GM19455 (cell line): ENCODE measurements around the gene NKAIN2.
"Not testable (repeated sequence)": the region's sequence is repeated elsewhere in the genome, so short reads cannot be mapped to it uniquely, and the experiment has no call there.

Source experiments
- ATAC-seq: cut with Tn5 transposase; IDR thresholded peaks from one replicate; pipeline ENCODE4 v1.9.1; 2021; ENCODE audit not compliant: unreplicated experiment

NKAIN2 gene

DNA sequence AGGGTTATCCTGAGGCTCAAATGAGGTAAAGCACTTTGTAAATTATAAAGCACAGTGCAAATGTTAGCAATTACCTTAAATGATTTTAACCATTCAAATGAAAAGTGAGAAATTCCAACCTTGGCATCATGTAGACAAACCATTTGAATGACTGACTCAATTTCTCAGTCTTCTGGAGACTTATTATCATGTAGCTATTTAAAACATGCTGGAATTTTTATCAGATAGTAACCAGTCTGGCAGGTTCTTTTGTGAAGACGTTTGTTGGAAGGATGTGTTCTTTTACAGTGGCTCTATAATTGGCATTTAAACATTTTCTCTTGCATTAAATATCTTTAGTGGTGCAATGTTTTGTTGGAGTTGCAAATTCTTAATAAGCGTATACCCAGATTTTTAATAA is 386.6 kb downstream of the NKAIN2 start:
- no peak for ATAC-seq

DNA sequence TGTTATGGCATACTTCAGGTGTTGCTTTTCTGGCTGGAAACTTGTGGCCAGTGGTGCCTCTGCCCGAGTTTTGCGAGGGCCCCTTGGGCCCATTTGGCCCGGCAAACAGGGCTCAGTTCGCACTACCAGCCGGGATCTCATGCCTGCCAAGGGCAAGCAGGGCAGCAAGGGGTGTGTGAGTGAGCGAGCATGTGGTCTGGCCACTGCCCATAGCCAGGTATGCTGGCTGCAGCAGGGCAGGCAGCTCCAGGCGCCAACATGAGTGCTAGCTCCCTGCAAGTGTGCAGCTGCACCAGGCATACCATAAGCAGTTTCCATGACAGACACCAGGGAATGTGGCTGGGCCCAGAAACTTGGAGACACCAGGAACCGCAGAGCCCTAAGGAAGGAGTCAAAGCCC is 389.5 kb downstream of the NKAIN2 start:
- no peak for ATAC-seq

DNA sequence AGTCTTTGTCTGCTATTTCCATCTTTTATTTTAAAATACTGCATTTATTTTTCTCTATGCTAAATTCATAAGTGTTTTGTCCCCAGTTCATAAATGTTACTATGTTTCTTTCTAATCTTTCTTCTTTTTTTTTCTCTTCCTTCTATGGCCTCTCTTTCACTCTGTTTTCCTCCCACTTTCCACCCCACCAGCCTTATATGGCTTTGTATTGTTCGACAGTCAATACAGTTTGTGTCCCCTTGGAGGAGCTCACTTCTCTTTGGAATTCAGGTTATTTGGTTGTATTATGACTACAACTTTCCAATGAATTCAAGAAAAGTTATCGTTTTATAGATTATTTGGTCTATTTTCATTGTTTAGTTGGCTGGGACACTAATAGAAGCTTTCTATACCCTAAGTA is 393.5 kb downstream of the NKAIN2 start:
- ATAC-seq: no peak

DNA sequence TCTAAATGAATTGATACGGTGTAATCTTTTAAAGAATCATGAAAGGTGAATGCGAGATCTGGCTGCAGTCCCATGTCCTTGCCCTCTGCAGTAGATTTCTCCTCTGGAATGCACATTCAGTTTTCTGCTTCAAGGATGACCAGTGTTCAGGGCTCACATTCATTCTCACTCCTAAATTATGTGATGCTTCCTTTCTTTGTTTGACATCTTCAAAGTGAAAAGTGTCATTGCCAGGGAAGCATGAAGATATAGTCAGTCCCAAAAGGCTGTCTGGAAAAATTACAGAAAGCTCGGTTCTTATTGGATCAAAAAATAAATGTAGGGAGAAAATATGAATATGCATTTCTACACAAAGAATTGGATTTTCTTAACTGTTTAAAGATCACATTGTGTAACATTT is 395.6 kb downstream of the NKAIN2 start:
- ATAC-seq: no peak

DNA sequence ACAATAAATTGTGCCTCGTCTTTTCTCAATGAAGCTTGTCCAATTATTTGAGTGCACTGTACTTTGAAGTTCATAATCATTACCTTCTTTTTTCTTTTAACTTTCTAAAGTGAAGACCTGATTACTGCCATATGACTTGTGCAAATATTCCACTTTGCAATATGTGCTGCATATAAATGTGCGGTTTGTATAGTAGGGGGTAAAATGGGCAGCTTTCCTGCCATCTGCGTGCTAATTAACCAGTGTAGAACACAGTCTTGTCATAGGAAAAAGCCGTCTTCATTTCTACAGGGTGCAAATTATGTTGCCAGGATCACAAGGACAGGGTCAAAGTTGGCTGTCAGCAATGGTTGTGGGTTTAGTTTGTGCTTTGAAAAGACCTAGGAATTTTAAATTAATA is 397.0 kb downstream of the NKAIN2 start:
- ATAC-seq: no peak

DNA sequence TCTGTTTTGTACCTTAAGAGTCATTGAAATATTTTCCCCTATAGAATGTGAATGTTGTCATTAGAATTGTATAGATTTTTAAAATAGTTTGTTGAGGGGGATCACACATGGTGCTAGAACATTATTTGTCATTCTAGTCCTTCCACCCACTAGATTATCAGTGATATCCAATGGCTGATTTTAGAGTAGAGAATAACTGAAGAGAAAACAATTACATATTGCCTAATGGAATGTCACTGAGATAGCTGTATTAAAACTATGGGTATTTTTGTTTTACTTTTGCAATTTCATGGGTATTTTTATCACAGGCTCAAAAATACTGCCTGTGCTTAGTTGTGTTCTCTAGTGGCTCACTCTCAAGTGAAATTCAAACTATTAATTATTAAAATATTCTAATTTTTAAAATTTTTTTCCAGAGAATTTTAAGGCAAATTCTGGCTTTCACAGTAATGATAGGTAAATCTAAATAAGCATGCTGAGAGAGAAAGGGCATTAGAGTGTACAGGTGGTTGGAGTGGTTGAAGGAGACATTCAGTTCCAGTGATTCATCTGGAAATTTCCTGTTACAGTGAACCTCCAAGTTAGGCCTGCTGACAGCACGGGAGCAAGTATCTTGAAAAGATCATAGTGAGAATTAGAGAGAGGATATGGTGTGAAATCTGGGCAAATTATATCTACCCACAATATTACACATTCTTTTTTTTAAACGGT is 399.6 kb downstream of the NKAIN2 start:
- ATAC-seq: no peak

DNA sequence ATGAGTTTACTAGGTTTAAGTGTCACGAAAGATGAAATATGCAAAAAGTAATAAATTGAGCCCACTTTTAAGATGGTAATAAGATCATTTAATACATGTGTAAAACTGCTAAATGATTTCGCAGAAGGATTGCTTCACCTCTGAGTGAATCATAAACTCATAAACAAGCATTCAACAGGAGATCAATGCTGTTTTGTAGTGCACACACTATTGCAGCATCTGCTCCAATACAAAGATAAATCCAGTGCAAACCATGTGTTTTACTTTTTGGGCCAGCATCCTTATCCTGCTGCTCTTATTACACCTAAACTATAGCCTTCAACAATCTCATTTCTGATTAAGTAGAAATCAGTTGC is 400.1 kb downstream of the NKAIN2 start:
- ATAC-seq: no peak

DNA sequence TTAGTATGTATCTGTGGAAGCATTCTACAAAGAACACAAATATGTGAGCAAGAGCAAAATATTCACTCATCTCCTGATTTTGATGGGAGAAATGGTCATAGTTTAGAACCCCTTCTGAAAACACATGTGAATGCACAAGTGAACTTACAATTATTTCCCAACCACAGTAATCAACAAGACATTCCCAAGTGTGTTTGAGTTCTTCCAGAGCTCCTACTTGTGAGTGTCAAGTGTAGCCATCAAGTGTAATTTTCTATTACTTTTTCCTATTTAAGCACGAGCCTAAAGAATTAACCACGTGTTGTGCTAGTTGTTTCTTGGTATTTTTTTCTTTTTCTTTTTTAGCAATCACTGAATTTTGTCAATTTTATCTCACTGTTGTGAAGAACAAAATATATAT is 402.3 kb downstream of the NKAIN2 start:
- ATAC-seq: no peak

DNA sequence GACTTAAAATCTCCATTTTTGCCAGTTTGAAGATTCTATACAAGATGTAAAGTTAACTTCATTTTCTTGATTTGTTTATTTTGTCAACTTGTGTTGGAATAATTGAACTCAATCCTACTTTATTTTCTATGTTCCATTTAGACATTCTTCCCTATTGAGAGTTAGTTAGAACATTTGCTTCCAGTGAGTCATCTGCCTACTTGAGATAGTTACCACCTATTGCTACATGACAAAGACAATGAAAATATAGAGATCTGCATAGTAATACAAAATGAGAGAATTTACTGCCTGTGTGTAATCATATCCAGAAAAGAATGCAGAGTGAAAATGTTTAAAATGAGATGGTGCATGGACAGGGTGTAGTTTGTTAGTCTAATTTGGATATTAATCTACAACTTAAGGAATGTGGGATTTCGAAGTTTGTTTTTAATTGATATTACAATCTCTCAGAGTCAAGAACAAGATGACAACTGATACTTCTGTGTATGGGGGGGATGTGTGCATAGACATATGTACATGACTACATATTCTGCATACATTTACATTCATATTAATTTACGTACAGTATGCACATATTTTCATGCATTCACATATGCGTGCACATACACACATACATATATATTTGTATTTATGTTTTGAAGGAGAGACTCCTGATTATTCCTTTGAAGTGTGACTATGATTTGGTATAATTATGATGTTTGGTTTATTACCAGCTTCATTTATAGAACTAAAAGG is 420.1 kb downstream of the NKAIN2 start:
- no peak for ATAC-seq

DNA sequence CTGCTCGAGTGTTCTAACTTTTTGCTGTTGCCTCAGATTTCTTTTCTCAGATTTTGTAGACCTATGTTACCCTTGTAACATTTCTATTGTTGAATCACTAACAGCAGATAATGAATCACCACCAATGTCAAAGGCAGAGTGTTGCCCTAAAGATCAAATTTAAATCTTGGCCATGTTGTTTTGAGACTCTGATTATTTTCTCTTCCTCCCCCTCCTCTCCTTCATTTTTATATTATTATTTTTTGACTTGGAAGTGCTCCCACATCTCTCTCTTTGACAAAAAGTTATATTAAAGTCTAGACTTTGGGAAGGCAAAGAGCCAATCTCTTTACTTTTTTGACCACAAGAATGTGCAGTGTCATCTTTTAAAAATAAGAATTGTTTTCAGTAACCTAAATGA is 422.7 kb downstream of the NKAIN2 start:
- no peak for ATAC-seq

DNA sequence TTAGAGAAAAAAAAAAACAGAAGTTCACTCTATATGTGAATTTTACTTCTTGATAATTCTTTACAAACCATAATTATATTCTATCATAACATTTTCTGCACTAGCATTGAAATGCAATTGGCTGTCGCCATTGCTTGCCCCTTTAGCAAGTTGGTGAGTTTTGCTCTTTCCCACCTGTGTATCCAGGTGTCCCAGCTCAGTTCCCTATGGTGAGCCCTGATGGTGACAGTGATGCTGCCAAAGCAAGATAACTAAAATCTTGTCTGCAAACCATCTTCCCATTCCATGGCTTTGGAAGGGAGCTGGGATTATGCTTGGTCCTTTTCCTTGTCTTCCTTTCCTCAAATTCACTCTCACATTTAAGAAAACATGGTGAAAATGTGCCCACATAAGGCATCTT is 429.6 kb downstream of the NKAIN2 start:
- no peak for ATAC-seq

DNA sequence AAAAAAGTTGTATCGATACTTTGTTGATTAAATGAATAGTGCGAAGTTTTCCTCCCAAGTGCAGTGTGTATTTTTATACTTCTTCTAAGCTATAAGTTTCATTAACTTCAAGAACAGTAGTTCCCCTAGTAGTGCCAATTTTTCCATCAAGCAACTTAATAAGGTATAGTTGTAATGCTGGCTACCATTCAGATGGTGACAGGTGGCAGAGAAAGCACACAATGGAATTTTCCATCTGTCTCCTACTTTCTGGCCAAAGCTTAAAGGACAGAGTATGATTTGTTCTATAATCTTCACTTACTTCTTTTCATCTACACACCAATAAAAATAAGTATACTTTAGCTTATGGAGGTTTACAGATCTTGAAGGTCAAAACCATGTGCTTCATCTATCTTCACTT is 431.1 kb downstream of the NKAIN2 start:
- ATAC-seq: no peak

DNA sequence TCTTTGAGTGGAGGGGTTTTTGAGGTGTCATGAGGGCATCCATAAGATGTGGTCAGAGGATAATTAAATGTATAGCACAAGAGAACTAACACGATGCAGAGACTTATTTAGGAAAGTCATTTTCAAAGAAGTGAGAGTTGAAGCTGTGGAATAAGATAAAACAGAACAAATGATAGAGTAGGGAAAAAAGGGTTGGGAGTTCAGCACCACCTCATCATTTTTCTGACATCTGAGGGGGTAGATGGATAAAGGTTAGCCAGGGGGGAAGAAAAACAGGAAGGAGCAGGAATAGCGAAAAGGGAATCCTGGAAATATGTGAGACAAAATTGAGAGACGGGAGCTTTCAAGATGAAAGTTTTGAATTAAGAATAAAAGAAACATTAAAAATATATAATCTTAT is 434.2 kb downstream of the NKAIN2 start:
- no peak for ATAC-seq

DNA sequence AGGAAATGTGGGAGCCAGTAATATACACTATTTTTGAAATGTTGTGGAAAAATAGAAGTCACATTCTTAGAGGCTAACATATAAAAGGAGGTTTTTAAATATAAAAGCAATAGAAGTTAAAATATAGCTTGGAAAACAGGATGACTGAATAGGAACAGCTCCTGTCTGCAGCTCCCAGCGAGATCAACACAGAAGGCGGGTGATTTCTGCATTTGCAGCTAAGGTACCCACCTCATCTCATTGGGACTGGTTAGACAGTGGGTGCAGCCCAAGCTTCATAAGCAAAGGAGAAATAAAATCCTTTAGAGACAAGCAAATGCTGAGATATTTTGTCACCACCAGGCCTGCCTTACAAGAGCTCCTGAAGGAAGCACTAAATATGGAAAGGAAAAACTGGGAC is 434.7 kb downstream of the NKAIN2 start:
- ATAC-seq: not testable (repeated sequence)

DNA sequence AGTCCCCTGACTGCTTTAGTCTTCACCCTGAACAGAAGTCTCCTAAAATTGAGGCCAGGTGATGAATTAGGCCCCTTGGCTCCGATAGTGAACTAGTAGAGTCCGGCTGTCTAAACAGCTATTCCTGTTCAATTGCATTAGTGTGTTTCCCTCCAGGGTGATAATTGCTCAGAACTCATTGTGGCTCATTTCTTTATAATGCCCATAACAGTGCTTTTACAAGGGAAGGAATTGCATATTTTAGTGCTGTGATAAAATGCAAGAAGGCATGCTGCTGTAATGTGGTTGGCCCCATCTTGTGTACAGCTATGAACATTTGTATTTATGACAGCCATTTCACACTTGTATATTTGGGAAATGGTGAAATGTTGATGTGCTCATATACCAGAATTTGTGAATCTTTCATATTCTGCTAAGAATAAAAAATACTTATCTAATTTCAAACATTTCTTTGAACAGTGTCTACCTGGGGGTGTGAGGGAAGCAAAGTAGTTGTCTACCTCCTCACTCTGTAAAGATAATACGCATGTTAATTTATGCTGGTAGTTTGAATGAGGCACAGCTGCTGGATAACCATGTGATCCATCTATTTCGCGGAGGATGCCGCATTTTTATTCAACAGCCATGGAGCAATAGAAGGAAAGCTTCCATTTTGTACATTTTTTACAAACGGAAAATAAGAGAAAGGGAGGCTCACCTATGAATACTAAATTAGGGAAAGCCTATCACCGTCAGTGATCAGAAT is 451.4 kb downstream of the NKAIN2 start:
- no peak for ATAC-seq

DNA sequence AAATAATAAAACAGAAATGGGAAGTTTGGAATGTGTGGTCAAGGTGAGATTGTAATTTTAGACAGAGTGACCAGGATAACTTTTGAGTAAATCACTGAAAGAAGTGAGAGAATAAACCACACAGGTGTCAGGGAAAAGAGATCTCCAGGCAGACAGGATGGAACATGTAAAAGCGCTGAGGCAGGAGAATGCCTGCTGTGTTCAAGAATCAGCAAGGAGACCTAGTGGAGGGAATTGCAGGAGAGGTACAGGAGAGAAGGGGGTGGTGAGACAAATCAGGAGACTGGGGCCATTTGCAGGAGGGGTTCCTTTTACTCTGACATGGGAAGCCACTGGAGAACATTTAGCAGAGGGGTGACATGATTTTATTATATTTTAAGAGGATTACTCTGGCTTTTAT is 456.7 kb downstream of the NKAIN2 start:
- no peak for ATAC-seq

DNA sequence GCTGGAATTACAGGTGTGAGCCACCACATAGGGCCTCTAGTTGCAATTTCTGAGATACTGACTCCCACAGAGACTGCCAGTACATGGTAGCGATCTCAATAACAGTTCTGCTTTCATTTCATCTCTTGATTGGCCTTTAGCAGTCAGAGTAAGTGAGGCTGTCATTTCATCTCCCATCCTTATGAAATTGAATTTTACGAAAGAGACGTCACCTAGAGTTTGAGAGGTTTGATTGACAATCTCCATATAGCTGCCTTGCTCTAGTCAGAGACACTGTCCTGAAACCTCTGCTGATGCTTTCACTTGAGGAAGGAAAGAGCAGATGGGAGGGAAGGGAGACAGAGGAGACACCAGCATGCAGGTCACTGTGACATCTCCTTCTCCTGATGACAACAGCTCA is 466.1 kb downstream of the NKAIN2 start:
- ATAC-seq: no peak

DNA sequence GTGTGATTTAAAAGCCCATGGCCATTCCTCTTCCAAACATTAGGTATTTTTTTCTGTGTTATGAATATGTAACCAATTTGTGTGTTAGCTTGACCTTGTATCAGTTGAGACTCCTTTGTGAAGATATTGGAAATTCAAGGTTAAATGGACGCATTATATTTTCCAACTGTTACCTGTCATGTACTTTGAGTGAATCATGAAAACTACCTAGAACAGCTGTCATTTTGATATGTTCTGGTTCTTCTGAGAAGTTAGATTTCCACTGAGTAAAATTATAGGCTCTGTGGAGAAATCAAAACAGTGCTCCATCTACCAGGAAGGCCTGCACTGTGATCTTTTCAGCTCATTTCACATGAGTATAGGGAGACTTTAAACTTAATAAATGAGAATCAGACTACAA is 470.0 kb downstream of the NKAIN2 start:
- no peak for ATAC-seq

DNA sequence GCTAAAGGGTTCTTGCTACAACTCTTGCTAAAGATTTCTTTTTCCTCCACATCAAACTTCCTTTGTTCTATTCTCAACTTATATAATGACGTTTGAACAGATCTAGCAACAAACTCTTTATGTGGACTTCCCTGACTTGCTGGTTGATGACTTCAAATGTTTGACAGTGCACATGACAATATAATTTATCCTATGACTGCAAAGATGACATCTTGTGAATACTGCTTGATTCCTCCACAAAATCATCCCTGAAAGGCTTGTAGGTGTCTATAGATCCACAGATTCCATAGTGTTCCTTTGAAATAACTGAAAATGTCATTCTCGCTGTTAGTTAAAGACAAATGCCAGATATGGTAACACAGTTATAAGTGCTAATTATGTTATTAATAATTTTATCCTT is 478.9 kb downstream of the NKAIN2 start:
- ATAC-seq: no peak

DNA sequence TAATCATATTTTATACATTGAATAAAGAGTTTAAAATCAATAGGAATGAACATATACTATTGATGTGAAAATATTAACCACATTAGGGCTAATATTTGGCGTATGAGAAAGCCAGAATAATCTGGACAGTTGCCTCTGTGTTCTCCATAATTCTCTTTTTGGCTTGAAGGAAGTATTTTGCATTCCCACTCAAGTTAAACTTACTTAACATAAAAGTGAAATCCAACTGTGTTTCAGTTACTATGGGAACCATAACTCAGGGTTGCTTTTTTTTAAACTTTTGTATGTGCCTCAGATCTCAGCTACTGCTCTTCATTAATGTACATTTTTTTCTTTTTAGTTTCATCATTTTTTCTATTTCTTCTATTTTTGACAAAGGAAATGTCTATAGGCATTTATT is 479.8 kb downstream of the NKAIN2 start:
- ATAC-seq: no peak

DNA sequence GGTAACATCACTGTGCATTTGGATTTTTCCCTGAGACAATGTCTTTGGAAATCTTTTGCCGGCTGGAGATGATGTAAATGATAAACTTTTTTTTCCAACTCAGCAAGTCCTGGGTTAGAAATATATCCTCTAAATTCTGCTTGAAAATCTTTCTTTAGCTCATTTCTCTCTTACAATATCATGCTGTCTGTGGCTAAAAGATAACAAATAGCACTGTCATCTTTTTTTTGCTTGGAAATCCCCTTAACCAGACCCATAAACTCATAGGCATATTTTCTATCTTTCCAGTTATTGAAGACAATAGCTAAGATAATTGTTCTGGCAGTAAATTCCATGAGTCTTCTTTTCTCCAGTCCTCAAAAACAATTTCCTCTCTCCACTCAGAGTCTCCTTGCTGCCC is 481.5 kb downstream of the NKAIN2 start:
- ATAC-seq: no peak

DNA sequence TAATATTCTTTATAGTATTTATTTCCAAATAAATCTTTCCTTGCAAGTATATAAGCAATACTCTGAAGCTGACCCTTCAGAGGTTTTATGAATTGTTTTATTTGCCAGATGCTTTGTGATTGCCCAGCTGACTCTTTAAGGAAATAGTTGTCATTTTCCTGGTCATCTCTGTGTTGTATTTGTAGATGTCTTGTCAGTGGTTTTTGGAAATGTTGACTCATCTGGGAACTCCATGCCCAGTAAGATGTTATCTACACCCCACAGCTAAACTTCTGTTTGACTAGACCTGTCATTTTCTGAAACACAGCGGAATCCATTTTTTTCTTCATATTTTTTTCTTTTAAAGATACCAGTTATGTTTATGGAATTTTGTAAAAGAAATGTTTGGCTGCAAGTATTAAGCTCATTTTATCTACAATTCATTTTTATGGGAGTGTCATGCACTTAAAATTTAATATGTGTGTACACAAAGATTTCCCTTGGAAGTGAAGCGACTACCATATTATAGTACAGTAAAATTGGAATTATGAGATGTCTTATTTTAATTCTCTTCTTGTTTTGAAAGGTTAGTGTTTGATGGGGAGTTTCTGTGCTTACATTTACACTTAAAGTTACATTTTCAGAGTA is 491.0 kb downstream of the NKAIN2 start:
- no peak for ATAC-seq
